ENCODE measurements around the gene PCDH18. TPM values are rescaled to one million over a fixed set of nuclear protein-coding genes. Genes with fewer than 3 reads are reported as not detected.
A peak's percentile ranks its signal among the peaks of the same experiment; 100 is the strongest.

Gene PCDH18
- total and polyA plus RNA-seq, 7 experiments from 2014 or later = 0.05 to 0.33 (median 0.12) TPM; not detected in 2

GRCh38 chr4:137530176-137530575 is 2.1 kb downstream of the PCDH18 start:
- Histone ChIP-seq H3K4me3 (ENCODE audit: low read length) (no peak overlapping the region), H3K4me1 (ENCODE audit: control insufficient read depth in 2 of 2, insufficient read depth in 2 of 2, low read length in 2 of 2) (no peaks in the 10 kb centered on the region), H3K27ac (ENCODE audit: low read depth, low read length) (no peak overlapping the region), H3K27me3 (ENCODE audit: control insufficient read depth in 2 of 2, insufficient read depth in 2 of 2, low read length in 2 of 2) (no peaks in the 10 kb centered on the region), H3K9me3 (ENCODE audit: control insufficient read depth in 2 of 3, low read length in 3 of 3) (no peaks in the 10 kb centered on the region), H3K36me3 (ENCODE audit: control insufficient read depth in 2 of 3, insufficient read depth in 3 of 3, low read length in 3 of 3) (no peaks in the 10 kb centered on the region)
- peaks cover 0 to 15% (median 7%) of the 10 kb centered on the region in 7 donors for H3K4me1 Mint-ChIP-seq
- no peaks in the 10 kb centered on the region for H3K36me3 Mint-ChIP-seq
- ATAC-seq (no peak), DNase-seq (no peak)
- H3K27me3 Mint-ChIP-seq = peaks cover 0 to 5% (median 0%) of the 10 kb centered on the region in 5 donors
- intact Hi-C loops (cut with micrococcal nuclease) = no loop called here
- no peak overlapping the region for H3K4me3 Mint-ChIP-seq
- peaks cover 0 to 2% (median 0%) of the 10 kb centered on the region in 11 donors for H3K9me3 Mint-ChIP-seq
- no peak overlapping the region for H3K27ac Mint-ChIP-seq
- CTCF ChIA-PET = no interaction called here
- POLR2A ChIA-PET = no interaction called here

DNA sequence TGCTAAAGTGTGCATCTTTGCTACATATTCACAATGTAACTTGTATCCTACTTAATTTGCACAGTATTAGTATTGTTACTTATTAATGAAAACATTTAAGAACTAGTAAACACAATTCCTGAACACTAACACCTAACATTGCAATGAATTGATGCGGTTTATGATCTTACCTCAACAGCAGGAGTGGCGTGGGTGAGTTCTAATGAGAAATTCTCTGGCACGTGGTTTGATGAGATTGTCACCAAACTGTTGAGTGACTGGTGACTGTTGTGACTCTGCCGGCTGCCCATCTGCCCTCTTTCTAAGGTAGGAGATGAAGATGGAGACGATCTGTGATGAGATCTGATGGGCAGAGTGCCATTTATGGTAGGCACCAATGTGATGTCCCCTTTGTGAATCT is 2.9 kb downstream of the PCDH18 start:
- Mint-ChIP-seq H3K9me3 (peaks cover 0 to 3% (median 0%) of the 10 kb centered on the region in 11 donors), H3K27ac (no peak overlapping the region), H3K4me1 (peaks cover 0 to 9% (median 7%) of the 10 kb centered on the region in 7 donors), H3K27me3 (peaks cover 0 to 5% (median 0%) of the 10 kb centered on the region in 5 donors), H3K36me3 (no peaks in the 10 kb centered on the region), H3K4me3 (peak overlapping the region in 1 of 10 donors; percentile 33)
- intact Hi-C loops (cut with micrococcal nuclease) = no loop called here
- ATAC-seq (no peak), DNase-seq (no peak)
- no peaks in the 10 kb centered on the region for H3K9me3 ChIP-seq (ENCODE audit: control insufficient read depth in 2 of 3, low read length in 3 of 3)
- no peaks in the 10 kb centered on the region for H3K36me3 ChIP-seq (ENCODE audit: control insufficient read depth in 2 of 3, insufficient read depth in 3 of 3, low read length in 3 of 3)
- POLR2A ChIA-PET = no interaction called here
- no peaks in the 10 kb centered on the region for H3K4me1 ChIP-seq (ENCODE audit: control insufficient read depth in 2 of 2, insufficient read depth in 2 of 2, low read length in 2 of 2)
- no peak overlapping the region for H3K27ac ChIP-seq (ENCODE audit: low read depth, low read length)
- no peak overlapping the region for H3K4me3 ChIP-seq (ENCODE audit: low read length)
- CTCF ChIA-PET = no interaction called here
- no peaks in the 10 kb centered on the region for H3K27me3 ChIP-seq (ENCODE audit: control insufficient read depth in 2 of 2, insufficient read depth in 2 of 2, low read length in 2 of 2)

- Histone ChIP-seq H3K4me3 (ENCODE audit: low read length) (no peak overlapping the region), H3K4me1 (ENCODE audit: control insufficient read depth in 2 of 2, insufficient read depth in 2 of 2, low read length in 2 of 2) (no peaks in the 10 kb centered on the region), H3K27me3 (ENCODE audit: control insufficient read depth in 2 of 2, insufficient read depth in 2 of 2, low read length in 2 of 2) (no peaks in the 10 kb centered on the region), H3K9me3 (ENCODE audit: control insufficient read depth in 2 of 3, low read length in 3 of 3) (no peaks in the 10 kb centered on the region), H3K36me3 (ENCODE audit: control insufficient read depth in 2 of 3, insufficient read depth in 3 of 3, low read length in 3 of 3) (no peaks in the 10 kb centered on the region), H3K27ac (ENCODE audit: low read depth, low read length) (no peak overlapping the region)
- DNase-seq = no peak
- H3K4me3 Mint-ChIP-seq = no peak overlapping the region
- H3K36me3 Mint-ChIP-seq = no peaks in the 10 kb centered on the region
- intact Hi-C loops (cut with micrococcal nuclease) = no loop called here
- H3K9me3 Mint-ChIP-seq = peaks cover 0 to 7% (median 0%) of the 10 kb centered on the region in 11 donors
- CTCF ChIA-PET = no interaction called here
- H3K27me3 Mint-ChIP-seq = peaks cover 0 to under 1% (median 0%) of the 10 kb centered on the region in 5 donors
- no peak for ATAC-seq
- no peak overlapping the region for H3K27ac Mint-ChIP-seq
- POLR2A ChIA-PET = no interaction called here
- peaks cover 0 to 3% (median 2%) of the 10 kb centered on the region in 7 donors for H3K4me1 Mint-ChIP-seq
Observed at GRCh38 chr4:137528673-137529072, 3.6 kb downstream of the PCDH18 start.

- CTCF ChIA-PET = no interaction called here
- no peak for ATAC-seq
- no peaks in the 10 kb centered on the region for H3K27me3 Mint-ChIP-seq
- no peaks in the 10 kb centered on the region for H3K9me3 ChIP-seq (ENCODE audit: control insufficient read depth in 2 of 3, low read length in 3 of 3)
- peaks cover 0 to 7% (median 0%) of the 10 kb centered on the region in 11 donors for H3K9me3 Mint-ChIP-seq
- H3K4me1 Mint-ChIP-seq = no peaks in the 10 kb centered on the region
- H3K4me1 ChIP-seq (ENCODE audit: control insufficient read depth in 2 of 2, insufficient read depth in 2 of 2, low read length in 2 of 2) = no peaks in the 10 kb centered on the region
- H3K4me3 ChIP-seq (ENCODE audit: low read length) = no peak overlapping the region
- no peaks in the 10 kb centered on the region for H3K27me3 ChIP-seq (ENCODE audit: control insufficient read depth in 2 of 2, insufficient read depth in 2 of 2, low read length in 2 of 2)
- no peak for DNase-seq
- H3K27ac ChIP-seq (ENCODE audit: low read depth, low read length) = no peak overlapping the region
- intact Hi-C loops (cut with micrococcal nuclease) = no loop called here
- H3K27ac Mint-ChIP-seq = no peak overlapping the region
- no peak overlapping the region for H3K4me3 Mint-ChIP-seq
- no peaks in the 10 kb centered on the region for H3K36me3 Mint-ChIP-seq
- H3K36me3 ChIP-seq (ENCODE audit: control insufficient read depth in 2 of 3, insufficient read depth in 3 of 3, low read length in 3 of 3) = no peaks in the 10 kb centered on the region
- POLR2A ChIA-PET = no interaction called here
Observed at GRCh38 chr4:137526681-137527080, 5.6 kb downstream of the PCDH18 start.

DNA sequence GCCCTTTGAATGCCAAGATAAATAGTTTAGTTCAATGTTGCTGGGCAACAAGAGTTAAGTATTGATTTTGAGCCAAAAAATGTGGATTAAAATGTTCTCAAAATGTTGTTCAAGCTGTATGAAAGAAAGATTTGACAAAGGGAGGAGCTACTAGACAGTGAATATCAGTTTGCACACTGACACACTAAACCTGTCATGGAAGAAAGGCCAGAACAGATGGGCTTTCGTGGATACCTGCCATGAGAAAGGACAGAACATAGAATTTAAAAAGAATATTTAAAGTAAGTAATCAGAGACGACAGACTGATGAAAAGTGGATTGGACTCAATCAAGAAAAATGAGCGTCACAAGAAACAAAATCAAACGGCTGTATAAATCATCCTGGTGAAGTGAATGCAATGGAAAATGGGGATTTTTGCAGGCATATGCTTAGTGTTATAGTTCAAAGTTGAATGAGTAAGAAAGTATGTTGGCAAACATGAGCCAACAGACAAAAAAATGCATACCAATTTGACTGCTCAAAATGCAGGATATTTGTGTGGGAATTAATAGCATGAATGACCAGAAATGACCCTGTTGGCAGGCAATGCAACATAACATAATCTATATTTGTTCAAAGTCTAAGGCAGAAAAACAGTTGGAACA is 7.4 kb downstream of the PCDH18 start:
- H3K4me3 Mint-ChIP-seq = no peak overlapping the region
- peaks cover 0 to 7% (median 0%) of the 10 kb centered on the region in 11 donors for H3K9me3 Mint-ChIP-seq
- Histone ChIP-seq H3K36me3 (ENCODE audit: control insufficient read depth in 2 of 3, insufficient read depth in 3 of 3, low read length in 3 of 3) (no peaks in the 10 kb centered on the region), H3K9me3 (ENCODE audit: control insufficient read depth in 2 of 3, low read length in 3 of 3) (no peaks in the 10 kb centered on the region), H3K4me1 (ENCODE audit: control insufficient read depth in 2 of 2, insufficient read depth in 2 of 2, low read length in 2 of 2) (no peaks in the 10 kb centered on the region), H3K27ac (ENCODE audit: low read depth, low read length) (no peak overlapping the region), H3K4me3 (ENCODE audit: low read length) (no peak overlapping the region), H3K27me3 (ENCODE audit: control insufficient read depth in 2 of 2, insufficient read depth in 2 of 2, low read length in 2 of 2) (no peaks in the 10 kb centered on the region)
- no peak overlapping the region for H3K27ac Mint-ChIP-seq
- no peak for DNase-seq
- no peaks in the 10 kb centered on the region for H3K4me1 Mint-ChIP-seq
- H3K27me3 Mint-ChIP-seq = no peaks in the 10 kb centered on the region
- H3K36me3 Mint-ChIP-seq = no peaks in the 10 kb centered on the region
- ATAC-seq = no peak
- ChIA-PET CTCF (no interaction called here), POLR2A (no interaction called here)
- intact Hi-C loops (cut with micrococcal nuclease) = no loop called here

GRCh38 chr4:137523329-137523728 is 9.0 kb downstream of the PCDH18 start:
- Histone ChIP-seq H3K4me1 (ENCODE audit: control insufficient read depth in 2 of 2, insufficient read depth in 2 of 2, low read length in 2 of 2) (no peaks in the 10 kb centered on the region), H3K27me3 (ENCODE audit: control insufficient read depth in 2 of 2, insufficient read depth in 2 of 2, low read length in 2 of 2) (no peaks in the 10 kb centered on the region), H3K4me3 (ENCODE audit: low read length) (no peak overlapping the region), H3K9me3 (ENCODE audit: control insufficient read depth in 2 of 3, low read length in 3 of 3) (no peaks in the 10 kb centered on the region), H3K27ac (ENCODE audit: low read depth, low read length) (no peak overlapping the region), H3K36me3 (ENCODE audit: control insufficient read depth in 2 of 3, insufficient read depth in 3 of 3, low read length in 3 of 3) (no peaks in the 10 kb centered on the region)
- ATAC-seq = no peak
- Mint-ChIP-seq H3K27me3 (no peaks in the 10 kb centered on the region), H3K4me1 (no peaks in the 10 kb centered on the region), H3K27ac (no peak overlapping the region), H3K36me3 (no peaks in the 10 kb centered on the region), H3K4me3 (no peak overlapping the region), H3K9me3 (peaks cover 0 to 7% (median 0%) of the 10 kb centered on the region in 11 donors)
- POLR2A ChIA-PET = no interaction called here
- CTCF ChIA-PET = no interaction called here
- intact Hi-C loops (cut with micrococcal nuclease) = no loop called here
- DNase-seq = no peak

- intact Hi-C loops (cut with micrococcal nuclease) = no loop called here
- H3K9me3 Mint-ChIP-seq = peaks cover 0 to 7% (median 0%) of the 10 kb centered on the region in 11 donors
- ATAC-seq (no peak), DNase-seq (no peak)
- H3K4me3 Mint-ChIP-seq = no peak overlapping the region
- ChIA-PET CTCF (no interaction called here), POLR2A (no interaction called here)
- Histone ChIP-seq H3K4me3 (ENCODE audit: low read length) (no peak overlapping the region), H3K9me3 (ENCODE audit: control insufficient read depth in 2 of 3, low read length in 3 of 3) (no peaks in the 10 kb centered on the region), H3K27me3 (ENCODE audit: control insufficient read depth in 2 of 2, insufficient read depth in 2 of 2, low read length in 2 of 2) (no peaks in the 10 kb centered on the region), H3K4me1 (ENCODE audit: control insufficient read depth in 2 of 2, insufficient read depth in 2 of 2, low read length in 2 of 2) (no peaks in the 10 kb centered on the region), H3K36me3 (ENCODE audit: control insufficient read depth in 2 of 3, insufficient read depth in 3 of 3, low read length in 3 of 3) (no peaks in the 10 kb centered on the region), H3K27ac (ENCODE audit: low read depth, low read length) (no peak overlapping the region)
- H3K4me1 Mint-ChIP-seq = no peaks in the 10 kb centered on the region
- H3K27ac Mint-ChIP-seq = no peak overlapping the region
- H3K36me3 Mint-ChIP-seq = no peaks in the 10 kb centered on the region
- H3K27me3 Mint-ChIP-seq = no peaks in the 10 kb centered on the region
Observed at GRCh38 chr4:137521053-137521452, 11.2 kb downstream of the PCDH18 start.

All from naive thymus-derived CD4-positive, alpha-beta T cell (primary cell).